DND-41 (cell line): Measurements from ENCODE around the gene MAP3K14.

Source experiments
- ATAC-seq: fragments of 200-7000 bp; cut with Tn5 transposase; 3 replicates; pipeline ENCODE4 v1.9.1; 2021; ENCODE audit warnings: low read depth; ENCODE audit not compliant: insufficient read depth
- DNase-seq: peaks from one replicate; pipeline ENCODE4 v3.0.0-alpha.2; 2020
- H2AFZ ChIP-seq: 2 replicates; pipeline ENCODE4 v1.6.0; 2012; ENCODE audit warnings: low read depth, low read length
- H3K27ac ChIP-seq: 2 replicates; pipeline ENCODE4 v1.5.1; 2012; ENCODE audit warnings: low read length, inconsistent platforms
- H3K27me3 ChIP-seq: fragments of 200-600 bp; sonication (generic); 2 replicates; pipeline ENCODE4 v1.6.0; 2012; ENCODE audit warnings: low read length, mild to moderate bottlenecking, inconsistent platforms; ENCODE audit not compliant: insufficient read depth, poor library complexity
- H3K36me3 ChIP-seq: 2 replicates; pipeline ENCODE4 v1.5.1; 2012; ENCODE audit warnings: low read length, inconsistent platforms; ENCODE audit not compliant: insufficient read depth
- H3K4me1 ChIP-seq: 2 replicates; pipeline ENCODE4 v1.5.1; 2012; ENCODE audit warnings: mild to moderate bottlenecking, low read length; ENCODE audit not compliant: insufficient read depth
- H3K4me2 ChIP-seq: 2 replicates; pipeline ENCODE4 v1.6.0; 2012; ENCODE audit warnings: mild to moderate bottlenecking, moderate library complexity, low read length, inconsistent platforms; ENCODE audit not compliant: insufficient read depth
- H3K4me3 ChIP-seq, 2 experiments: fragments of 200-600 bp in 1 of 2; shearing (Covaris generic) in 1 of 2; 2 replicates each; pipeline ENCODE4 v1.5.1; 2012 to 2016; ENCODE audit warnings: inconsistent platforms in 2 of 2, low read length in 2 of 2, mild to moderate bottlenecking in 2 of 2, low read depth in 1 of 2, moderate library complexity in 1 of 2
- H3K79me2 ChIP-seq: 2 replicates; pipeline ENCODE4 v1.6.0; 2012; ENCODE audit warnings: low read length, inconsistent platforms; ENCODE audit not compliant: insufficient read depth
- H3K9ac ChIP-seq: 2 replicates; pipeline ENCODE4 v1.6.0; 2012; ENCODE audit warnings: low read depth, mild to moderate bottlenecking, inconsistent platforms, low read length, moderate library complexity
- H3K9me3 ChIP-seq: 2 replicates; pipeline ENCODE4 v1.5.1; 2012; ENCODE audit warnings: low read length, moderate library complexity, mild to moderate bottlenecking, inconsistent platforms; ENCODE audit not compliant: insufficient read depth, severe bottlenecking
- H4K20me1 ChIP-seq: 2 replicates; pipeline ENCODE4 v1.6.0; 2012; ENCODE audit warnings: low read length; ENCODE audit not compliant: insufficient read depth
- EZH2 ChIP-seq: IDR thresholded peaks from 3 replicates; pipeline ENCODE4 v1.6.1; 2012; ENCODE audit warnings: borderline replicate concordance, low read depth, mild to moderate bottlenecking, moderate library complexity, low read length, inconsistent platforms; ENCODE audit not compliant: severe bottlenecking
- TF ChIP-seq, protein P1 (sequence below): IDR thresholded peaks from 2 replicates; pipeline ENCODE4 v1.5.1; 2012; ENCODE audit warnings: borderline replicate concordance, low read length, moderate library complexity, mild to moderate bottlenecking; ENCODE audit not compliant: poor library complexity, severe bottlenecking; ENCODE audit errors: extremely low read depth

Gene MAP3K14

DNA sequence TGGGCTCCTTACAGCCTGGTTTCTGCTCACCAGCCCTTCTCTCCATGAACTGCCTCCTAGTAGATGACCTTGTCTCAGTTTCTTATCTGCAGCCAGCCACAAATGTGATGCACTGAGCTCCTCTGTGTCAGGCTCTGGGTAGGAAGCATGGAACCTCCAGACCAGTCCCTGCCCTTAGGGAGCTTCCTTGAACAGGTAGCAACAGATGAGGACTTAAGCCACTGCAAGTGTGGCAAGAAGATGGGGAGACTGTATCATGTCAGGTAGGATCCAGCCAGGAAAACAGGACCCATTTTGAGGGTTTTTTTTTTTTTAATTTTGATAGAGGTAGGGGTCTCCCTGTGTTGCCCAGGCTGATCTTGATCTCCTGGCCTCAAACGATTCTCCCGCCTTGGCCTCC lies 5.3 kb upstream of the MAP3K14 start:
- Histone ChIP-seq H3K27ac (no peak overlapping the region), H2AFZ (no peak overlapping the region), H3K4me3 (no peak overlapping the region), H3K36me3 (no peaks in the 10 kb centered on the region), H3K79me2 (no peaks in the 10 kb centered on the region), H3K4me2 (no peak overlapping the region), H3K27me3 (no peaks in the 10 kb centered on the region), H3K9ac (no peak overlapping the region), H3K9me3 (no peaks in the 10 kb centered on the region), H4K20me1 (no peaks in the 10 kb centered on the region), H3K4me1 (peaks cover 24% of the 10 kb centered on the region)
- TF ChIP-seq EZH2 = no peak
- TF ChIP-seq, protein P1, sequence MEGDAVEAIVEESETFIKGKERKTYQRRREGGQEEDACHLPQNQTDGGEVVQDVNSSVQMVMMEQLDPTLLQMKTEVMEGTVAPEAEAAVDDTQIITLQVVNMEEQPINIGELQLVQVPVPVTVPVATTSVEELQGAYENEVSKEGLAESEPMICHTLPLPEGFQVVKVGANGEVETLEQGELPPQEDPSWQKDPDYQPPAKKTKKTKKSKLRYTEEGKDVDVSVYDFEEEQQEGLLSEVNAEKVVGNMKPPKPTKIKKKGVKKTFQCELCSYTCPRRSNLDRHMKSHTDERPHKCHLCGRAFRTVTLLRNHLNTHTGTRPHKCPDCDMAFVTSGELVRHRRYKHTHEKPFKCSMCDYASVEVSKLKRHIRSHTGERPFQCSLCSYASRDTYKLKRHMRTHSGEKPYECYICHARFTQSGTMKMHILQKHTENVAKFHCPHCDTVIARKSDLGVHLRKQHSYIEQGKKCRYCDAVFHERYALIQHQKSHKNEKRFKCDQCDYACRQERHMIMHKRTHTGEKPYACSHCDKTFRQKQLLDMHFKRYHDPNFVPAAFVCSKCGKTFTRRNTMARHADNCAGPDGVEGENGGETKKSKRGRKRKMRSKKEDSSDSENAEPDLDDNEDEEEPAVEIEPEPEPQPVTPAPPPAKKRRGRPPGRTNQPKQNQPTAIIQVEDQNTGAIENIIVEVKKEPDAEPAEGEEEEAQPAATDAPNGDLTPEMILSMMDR = no peak
- DNase-seq = no peak
- ATAC-seq = no peak

DNA sequence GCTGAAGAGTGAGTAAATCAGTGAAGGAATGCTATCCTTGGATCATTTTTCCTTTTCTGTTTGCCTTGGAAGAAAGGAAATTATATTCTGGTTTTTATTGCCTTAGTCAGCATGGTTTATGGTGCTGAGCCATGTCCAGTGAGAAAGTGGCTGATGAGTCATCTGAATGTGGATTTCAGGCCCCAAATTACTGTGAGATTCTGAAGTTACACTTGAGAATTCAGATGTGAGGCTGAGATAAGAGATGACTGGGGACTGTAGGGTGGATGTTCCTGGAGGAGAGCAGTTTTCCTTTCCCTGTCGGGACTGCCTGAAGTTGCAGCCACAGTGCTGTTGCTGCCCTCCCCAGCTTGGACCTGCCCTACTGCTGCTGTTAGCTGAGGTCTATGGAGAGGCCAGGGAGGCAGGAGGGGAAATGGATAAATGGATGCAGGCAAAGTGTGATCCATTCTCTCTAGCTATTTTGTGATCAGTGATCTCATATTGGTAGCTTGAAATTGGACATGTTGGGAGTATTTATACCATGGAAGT lies 4.2 kb upstream of the MAP3K14 start:
- Histone ChIP-seq H3K79me2 (peaks cover 8% of the 10 kb centered on the region), H3K4me3 (no peak overlapping the region), H3K9ac (no peak overlapping the region), H3K36me3 (no peaks in the 10 kb centered on the region; the same call in 1 of the 2 replicates), H3K27me3 (no peaks in the 10 kb centered on the region), H3K27ac (no peak overlapping the region), H3K4me1 (peaks cover 28% of the 10 kb centered on the region), H3K9me3 (no peaks in the 10 kb centered on the region), H4K20me1 (0 out of 2 replicates have a peak, but pooled peaks cover 2% of the 10 kb centered on the region), H3K4me2 (no peak overlapping the region), H2AFZ (no peak overlapping the region)
- DNase-seq (no peak), ATAC-seq (no peak)
- TF ChIP-seq, protein P1 = no peak
- no peak for TF ChIP-seq EZH2

DNA sequence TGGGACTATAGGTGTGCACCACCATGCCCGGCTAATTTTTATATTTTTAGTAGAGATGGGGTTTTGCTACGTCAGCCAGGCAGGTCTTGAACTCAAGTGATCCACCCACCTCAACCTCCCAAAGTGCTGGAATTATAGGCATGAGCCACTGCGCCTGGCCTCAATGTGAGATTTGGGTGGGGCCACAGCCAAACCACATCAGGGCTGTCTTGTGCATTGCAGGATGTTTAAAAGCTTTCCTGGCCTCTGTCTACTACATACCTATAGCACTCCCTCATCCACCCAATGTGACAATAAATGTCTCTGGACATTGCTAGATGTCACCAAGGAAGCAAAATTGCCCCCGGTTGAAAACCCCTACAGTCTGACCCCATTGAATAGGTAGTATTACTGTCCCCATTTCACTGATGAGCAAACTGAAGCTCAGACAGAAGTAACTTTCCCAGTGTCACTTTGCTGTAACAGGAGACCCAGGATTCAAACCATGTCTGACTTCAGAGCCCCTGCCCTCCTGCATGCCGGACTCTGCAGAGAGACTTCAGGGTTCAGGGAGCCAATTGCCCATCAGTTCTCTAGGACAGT lies 3.6 kb upstream of the MAP3K14 start:
- Histone ChIP-seq H3K27me3 (no peaks in the 10 kb centered on the region), H3K4me3 (no peak overlapping the region), H3K79me2 (peaks cover 13% of the 10 kb centered on the region), H3K4me1 (peaks cover 34% of the 10 kb centered on the region), H3K9me3 (no peaks in the 10 kb centered on the region), H3K4me2 (no peak overlapping the region), H4K20me1 (peaks cover 3% of the 10 kb centered on the region; the same call in 1 of the 2 replicates), H3K36me3 (no peaks in the 10 kb centered on the region; the same call in 1 of the 2 replicates), H2AFZ (no peak overlapping the region), H3K9ac (no peak overlapping the region), H3K27ac (no peak overlapping the region)
- no peak for ATAC-seq
- no peak for TF ChIP-seq EZH2
- TF ChIP-seq, protein P1 = no peak
- no peak for DNase-seq
